Right lobe of liver (tissue), 6 donors: ENCODE data around the gene CCN2. TPM values are rescaled to one million over a fixed set of nuclear protein-coding genes. Genes with fewer than 3 reads are reported as not detected.
A peak's percentile ranks its signal among the peaks of the same experiment; 100 is the strongest.

Experiments
- ATAC-seq, 4 donors: fragments of 200-7000 bp; cut with Tn5 transposase; one replicate each; pipeline ENCODE4 v1.9.1; 2020; ENCODE audit warnings: mild to moderate bottlenecking in 4 of 4, moderate library complexity in 4 of 4
- DNase-seq, 3 donors: peaks; one replicate each; pipeline ENCODE4 v3.0.0-alpha.2; 2020
- H3K27ac ChIP-seq, 3 donors: fragments of 200-600 bp; one replicate each; pipeline ENCODE4 v1.8.0; 2022
- H3K27me3 ChIP-seq, 2 donors: fragments of 200-600 bp; one replicate each; pipeline ENCODE4 v1.8.0; 2022
- H3K36me3 ChIP-seq, 4 donors: fragments of 200-600 bp; sonication (generic) in 1 of 4; one replicate each; pipeline versions ENCODE4 v1.5.1 to v1.8.0; 2017 to 2022; ENCODE audit warnings: control low read depth in 1 of 4
- H3K4me1 ChIP-seq, 4 donors: fragments of 200-600 bp; sonication (generic) in 1 of 4; one replicate each; pipeline versions ENCODE4 v1.5.1 to v1.8.0; 2017 to 2022; ENCODE audit warnings: control low read depth in 1 of 4
- H3K4me3 ChIP-seq, 3 donors: fragments of 200-600 bp; one replicate each; pipeline ENCODE4 v1.8.0; 2022
- H3K9me3 ChIP-seq, 4 donors: fragments of 200-600 bp; sonication (generic) in 1 of 4; one replicate each; pipeline versions ENCODE4 v1.5.1 to v1.8.0; 2017 to 2022; ENCODE audit warnings: control low read depth in 1 of 4
- CTCF ChIP-seq, 4 donors: fragments of 200-600 bp in 3 of 4; fragments of 450-650 bp in 1 of 4; IDR thresholded peaks; one replicate each; pipeline versions ENCODE4 v1.5.1 to v1.8.0; 2016 to 2022; ENCODE audit warnings: antibody characterized with exemption in 4 of 4, mild to moderate bottlenecking in 2 of 4
- POLR2A ChIP-seq: fragments of 450-650 bp; IDR thresholded peaks from one replicate; pipeline ENCODE4 v1.6.1; 2017; ENCODE audit warnings: antibody characterized with exemption, mild to moderate bottlenecking
- WGBS: methylation state at CpG from one replicate; pipeline ENCODE4 v1.1.6; 2018; ENCODE audit warnings: low coverage, low lambda C conversion rate; ENCODE audit not compliant: insufficient coverage; ENCODE audit errors: missing lambda C conversion rate; 5-methylcytosine and 5-hydroxymethylcytosine counted together
- intact Hi-C, 2 donors: fragments of 100-400 bp; cut with DNase I; formaldehyde crosslinking; loops; one replicate each; pipeline versions ENCODE4 v1.11.2 to v1.14.1; 2022
- total RNA-seq, 6 experiments: library from RNA; depleted of rRNA in 2 of 6; stranded (reverse); fragments of >200 nt in 2 of 6; fragmentation: NEBNext Ultra II Directional in 3 of 6; extraction: Animal tissue kit (Norgen Biotek cat#: 25700) in 3 of 6; gene quantifications; one replicate each; pipeline versions ENCODE4 v1.1.0 to v1.2.4, GENCODE V29; 2016 to 2023
- donor health status: DM: no; HTN: yes; CAD: no.
- donor health status: DM: no; HTN: no; CAD: no.
- donor health status: DM: no; HTN: no; CAD: no.
- donor health status: DM: no; HTN: yes; CAD: no.
- donor health status: DM: no; HTN: yes; CAD: no.

Gene CCN2
- total RNA-seq, 6 experiments from 2014 or later = 3.4 to 82.9 (median 54.3) TPM

GRCh38 chr6:131982740-131983259 lies 31.6 kb upstream of the CCN2 start:
- Histone ChIP-seq H3K9me3 (no peaks in the 10 kb centered on the region), H3K27ac (no peak overlapping the region), H3K27me3 (no peaks in the 10 kb centered on the region), H3K4me1 (peaks cover 0 to 48% (median 20%) of the 10 kb centered on the region in 4 donors), H3K36me3 (no peaks in the 10 kb centered on the region), H3K4me3 (no peak overlapping the region)
- WGBS = 91% methylated on average over 2 of the region's 2 CpGs
- intact Hi-C loops = no loop called here
- TF ChIP-seq POLR2A (no peak), CTCF (IDR thresholded peaks at IDR 0.05) (no peak)
- ATAC-seq (peak in 1 of 4 donors; percentile 35), DNase-seq (no peak)

GRCh38 chr6:131981624-131981978 lies 30.4 kb upstream of the CCN2 start:
- Histone ChIP-seq H3K27me3 (no peaks in the 10 kb centered on the region), H3K36me3 (no peaks in the 10 kb centered on the region), H3K4me3 (no peak overlapping the region), H3K27ac (peak overlapping the region; percentile 60 to 79 (median 74)), H3K4me1 (peaks cover 0 to 60% (median 25%) of the 10 kb centered on the region in 4 donors), H3K9me3 (no peaks in the 10 kb centered on the region)
- 85% methylated on average over 2 of the region's 3 CpGs for WGBS
- peak in 1 of 4 donors; percentile 8 for ATAC-seq
- DNase-seq = no peak
- TF ChIP-seq CTCF (IDR thresholded peaks at IDR 0.05) (no peak), POLR2A (no peak)
- intact Hi-C loops = no loop called here

- Histone ChIP-seq H3K36me3 (no peaks in the 10 kb centered on the region), H3K9me3 (no peaks in the 10 kb centered on the region), H3K27me3 (no peaks in the 10 kb centered on the region), H3K4me3 (peak overlapping the region in 1 of 3 donors; percentile 19), H3K4me1 (peaks cover 0 to 66% (median 28%) of the 10 kb centered on the region in 4 donors), H3K27ac (peak overlapping the region; percentile 60 to 79 (median 74))
- no peak for TF ChIP-seq CTCF (IDR thresholded peaks at IDR 0.05)
- peak; percentile 67 for TF ChIP-seq POLR2A
- intact Hi-C loops = no loop called here
- DNase-seq = peak; percentile 58 to 73 (median 71)
- peak; percentile 82 to 92 (median 87) for ATAC-seq
- WGBS = 22% methylated on average over 8 of the region's 8 CpGs
Observed at GRCh38 chr6:131980791-131981623, 29.8 kb upstream of the CCN2 start.

DNA sequence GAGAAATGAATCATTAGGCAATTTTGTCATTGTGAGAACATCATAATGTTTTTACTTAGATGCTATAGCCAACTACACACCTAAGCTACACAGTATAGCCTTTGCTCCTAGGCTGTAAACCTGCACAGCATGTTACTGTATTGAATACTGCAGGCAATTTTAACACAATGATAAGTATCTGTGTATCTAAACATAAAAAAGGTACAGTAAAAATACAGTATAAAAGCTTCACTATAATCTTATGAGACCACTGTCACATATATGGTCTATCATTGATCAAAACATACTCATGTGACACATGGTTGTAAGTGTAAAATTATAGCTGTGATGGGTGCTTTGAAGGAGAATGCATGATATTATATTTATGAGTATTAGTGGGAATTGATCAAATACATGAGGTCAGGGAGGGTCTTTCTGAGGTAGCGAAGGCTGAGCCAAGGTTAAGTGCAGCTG lies 29.2 kb upstream of the CCN2 start:
- 17% methylated on average over 1 of the region's 1 CpG for WGBS
- no peak for DNase-seq
- Histone ChIP-seq H3K9me3 (no peaks in the 10 kb centered on the region), H3K4me3 (peak overlapping the region in 1 of 3 donors; percentile 19), H3K36me3 (no peaks in the 10 kb centered on the region), H3K27ac (peak overlapping the region; percentile 52 to 79 (median 74)), H3K4me1 (peaks cover 0 to 68% (median 29%) of the 10 kb centered on the region in 4 donors), H3K27me3 (no peaks in the 10 kb centered on the region)
- ATAC-seq = peak in 3 of 4 donors; percentile 11 to 43 (median 30)
- intact Hi-C loops = no loop called here
- TF ChIP-seq CTCF (IDR thresholded peaks at IDR 0.05) (no peak), POLR2A (no peak)
